HG02763 (cell line): ENCODE data around the gene ARL6IP6.
"Not testable (repeated sequence)": the region's sequence is repeated elsewhere in the genome, so short reads cannot be mapped to it uniquely, and the experiment has no call there.

ENCODE experiments used
- ATAC-seq: cut with Tn5 transposase; IDR thresholded peaks from one replicate; pipeline ENCODE4 v1.9.1; 2021; ENCODE audit warnings: mild to moderate bottlenecking, moderate library complexity; ENCODE audit not compliant: unreplicated experiment

ARL6IP6 gene

GRCh38 chr2:152720794-152721193, 2.4 kb downstream of the ARL6IP6 start:
- ATAC-seq, result no peak

GRCh38 chr2:152722639-152723038, 4.2 kb downstream of the ARL6IP6 start:
- ATAC-seq, result not testable (repeated sequence)

GRCh38 chr2:152723918-152724317, 5.5 kb downstream of the ARL6IP6 start:
- ATAC-seq, result no peak

- no peak for ATAC-seq
These were observed 11.4 kb downstream of the ARL6IP6 start for GRCh38 chr2:152729844-152730243.

- ATAC-seq, result peak; percentile 81
These were observed 12.3 kb downstream of the ARL6IP6 start for GRCh38 chr2:152730591-152731333.

- ATAC-seq, result not testable (repeated sequence)
These were observed 19.1 kb downstream of the ARL6IP6 start for GRCh38 chr2:152737509-152737908.

GRCh38 chr2:152738438-152738837, 20.0 kb downstream of the ARL6IP6 start:
- ATAC-seq, result no peak

- not testable (repeated sequence) for ATAC-seq
These were observed 21.3 kb downstream of the ARL6IP6 start for GRCh38 chr2:152739705-152740104.

- ATAC-seq, result peak; percentile 70
These were observed 22.4 kb downstream of the ARL6IP6 start for GRCh38 chr2:152740743-152741328.

- no peak for ATAC-seq
These were observed 24.6 kb downstream of the ARL6IP6 start for GRCh38 chr2:152743002-152743401.

- ATAC-seq, result not testable (repeated sequence)
These were observed 29.3 kb downstream of the ARL6IP6 start for GRCh38 chr2:152747751-152748150.

- no peak for ATAC-seq
These were observed 36.6 kb downstream of the ARL6IP6 start for GRCh38 chr2:152755029-152755428.

- no peak for ATAC-seq
These were observed 41.1 kb downstream of the ARL6IP6 start for GRCh38 chr2:152759290-152760072.

GRCh38 chr2:152761214-152761613, 42.8 kb downstream of the ARL6IP6 start:
- no peak for ATAC-seq

GRCh38 chr2:152762202-152762601, 43.8 kb downstream of the ARL6IP6 start:
- no peak for ATAC-seq

GRCh38 chr2:152763208-152763607, 44.8 kb downstream of the ARL6IP6 start:
- ATAC-seq, result not testable (repeated sequence)

- no peak for ATAC-seq
These were observed 45.2 kb downstream of the ARL6IP6 start for GRCh38 chr2:152763651-152764050.

- no peak for ATAC-seq
These were observed 48.5 kb downstream of the ARL6IP6 start for GRCh38 chr2:152766928-152767327.

GRCh38 chr2:152781175-152781574, 62.8 kb downstream of the ARL6IP6 start:
- ATAC-seq, result no peak

GRCh38 chr2:152782171-152782570, 63.8 kb downstream of the ARL6IP6 start:
- ATAC-seq, result no peak

- ATAC-seq, result no peak
These were observed 72.5 kb downstream of the ARL6IP6 start for GRCh38 chr2:152790883-152791282.

GRCh38 chr2:152791979-152792378, 73.6 kb downstream of the ARL6IP6 start:
- no peak for ATAC-seq
